ENCODE measurements around the gene MINDY4. TPM values are rescaled to one million over a fixed set of nuclear protein-coding genes. Genes with fewer than 3 reads are reported as not detected.
"Not testable (repeated sequence)": the region's sequence is repeated elsewhere in the genome, so short reads cannot be mapped to it uniquely, and the experiment has no call there.

The MINDY4 gene
- total RNA-seq, 2 donors from 2014 or later: 7.5 to 8.6 TPM

- ATAC-seq (no peak), DNase-seq (no peak)
- H3K4me1 ChIP-seq: no peaks in the 10 kb centered on the region
- WGBS, 2 donors: 82 to 87% methylated on average over 2 of the region's 2 CpGs
- no peak overlapping the region for H3K4me3 ChIP-seq
- no peaks in the 10 kb centered on the region for H3K36me3 ChIP-seq (replicated peaks in 1 of 2; ENCODE audit: insufficient read depth in 1 of 2, low read depth in 2 of 2)
- no peaks in the 10 kb centered on the region for H3K27me3 ChIP-seq
- no peak overlapping the region for H3K27ac ChIP-seq
- intact Hi-C loops (cut with DNase I): loop anchor here (10.0 kb wide), 1 partner anchor 275 kb away; no protein-coding TSS in a partner anchor
- H3K9me3 ChIP-seq: peaks cover 0 to 9% (median 0%) of the 10 kb centered on the region in 3 donors
- TF ChIP-seq POLR2A (IDR thresholded peaks at IDR 0.05): no peak
- TF ChIP-seq CTCF (IDR thresholded peaks at IDR 0.05): no peak
These were observed 58.3 kb downstream of the MINDY4 start for GRCh38 chr7:30829471-30829870.

DNA sequence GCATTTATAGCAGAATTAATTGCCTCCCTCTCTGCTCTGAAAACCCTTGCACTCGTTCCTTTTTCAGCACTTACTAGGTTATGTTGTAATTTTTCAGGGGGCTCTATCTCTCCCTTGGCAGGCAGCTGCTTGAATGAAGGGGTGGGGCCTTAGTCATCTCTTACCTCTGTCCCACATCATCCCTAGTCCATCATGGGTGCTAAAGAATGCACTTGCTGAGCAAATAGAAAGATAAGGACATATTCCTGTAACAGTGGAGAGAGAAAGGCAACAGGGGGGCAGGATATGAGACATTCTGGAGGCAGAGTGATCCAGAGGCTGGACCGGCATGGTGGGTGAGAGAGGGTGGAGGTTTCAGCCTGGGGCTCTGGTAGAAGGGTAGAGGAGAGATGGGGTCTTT lies 60.0 kb downstream of the MINDY4 start:
- no peaks in the 10 kb centered on the region for H3K27me3 ChIP-seq
- ATAC-seq: no peak
- TF ChIP-seq CTCF (IDR thresholded peaks at IDR 0.05): no peak
- no peak for TF ChIP-seq POLR2A (IDR thresholded peaks at IDR 0.05)
- H3K9me3 ChIP-seq: peaks cover 0 to 9% (median 0%) of the 10 kb centered on the region in 3 donors
- H3K4me1 ChIP-seq: no peaks in the 10 kb centered on the region
- intact Hi-C loops (cut with DNase I): no loop called here
- DNase-seq: no peak
- WGBS, 2 donors: 74 to 75% methylated on average over 2 of the region's 2 CpGs
- H3K27ac ChIP-seq: no peak overlapping the region
- H3K4me3 ChIP-seq: no peak overlapping the region
- H3K36me3 ChIP-seq (replicated peaks in 1 of 2; ENCODE audit: insufficient read depth in 1 of 2, low read depth in 2 of 2): no peaks in the 10 kb centered on the region

- H3K27ac ChIP-seq: no peak overlapping the region
- DNase-seq: no peak
- H3K9me3 ChIP-seq: peaks cover 0 to 9% (median 0%) of the 10 kb centered on the region in 3 donors
- TF ChIP-seq POLR2A (IDR thresholded peaks at IDR 0.05) (no peak), CTCF (IDR thresholded peaks at IDR 0.05) (no peak)
- no peaks in the 10 kb centered on the region for H3K36me3 ChIP-seq (replicated peaks in 1 of 2; ENCODE audit: insufficient read depth in 1 of 2, low read depth in 2 of 2)
- H3K4me3 ChIP-seq: no peak overlapping the region
- ATAC-seq: no peak
- intact Hi-C loops (cut with DNase I): no loop called here
- WGBS, 2 donors: 87 to 95% methylated on average over 5 of the region's 5 CpGs
- no peaks in the 10 kb centered on the region for H3K4me1 ChIP-seq
- H3K27me3 ChIP-seq: no peaks in the 10 kb centered on the region
These were observed 60.7 kb downstream of the MINDY4 start for GRCh38 chr7:30831936-30832335.

DNA sequence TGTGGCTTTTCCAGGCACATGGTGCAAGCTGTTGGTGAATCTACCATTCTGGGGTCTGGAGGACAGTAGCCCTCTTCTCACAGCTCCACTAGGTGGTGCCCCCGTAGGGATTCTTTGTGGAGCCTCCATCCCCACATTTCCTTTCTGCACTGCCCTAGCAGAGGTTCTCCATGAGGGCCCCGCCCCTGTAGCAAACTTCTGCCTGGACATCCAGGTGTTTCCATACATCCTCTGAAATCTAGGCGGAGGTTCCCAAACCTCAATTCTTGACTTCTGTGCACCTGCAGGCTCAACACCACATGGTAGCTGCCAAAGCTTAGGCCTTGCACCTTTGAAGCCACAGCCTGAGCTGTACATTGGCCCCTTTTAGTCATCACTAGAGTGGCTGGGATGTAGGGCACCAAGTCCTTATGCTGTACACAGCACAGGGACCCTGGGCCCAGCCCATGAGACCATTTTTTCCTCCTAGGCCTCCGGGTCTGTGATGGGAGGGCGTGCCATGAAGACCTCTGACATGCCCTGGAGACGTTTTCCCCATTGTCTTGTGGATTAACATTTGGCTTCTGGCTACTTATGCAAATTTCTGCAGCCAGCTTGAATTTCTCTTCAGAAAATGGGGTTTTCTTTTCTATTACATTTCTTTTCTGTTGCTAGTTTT lies 62.9 kb downstream of the MINDY4 start:
- ATAC-seq; H3K27ac ChIP-seq; H3K36me3 ChIP-seq (replicated peaks in 1 of 2; ENCODE audit: insufficient read depth in 1 of 2, low read depth in 2 of 2); DNase-seq; H3K9me3 ChIP-seq; H3K4me3 ChIP-seq; H3K27me3 ChIP-seq; H3K4me1 ChIP-seq; intact Hi-C loops (cut with DNase I): not testable (repeated sequence)
- 97 to 98% methylated on average over 6 of the region's 6 CpGs for WGBS, 2 donors

- 93 to 95% methylated on average over 4 to 6 of the region's 6 CpGs for WGBS, 2 donors
- DNase-seq (no peak), ATAC-seq (no peak)
These were observed 64.2 kb downstream of the MINDY4 start for GRCh38 chr7:30835396-30835915.

More at GRCh38 chr7:30835396-30835915, 64.2 kb downstream of the MINDY4 start:
- no peak overlapping the region for H3K4me3 ChIP-seq
- peaks cover 0 to 9% (median 0%) of the 10 kb centered on the region in 3 donors for H3K9me3 ChIP-seq
- no peaks in the 10 kb centered on the region for H3K36me3 ChIP-seq (replicated peaks in 1 of 2; ENCODE audit: insufficient read depth in 1 of 2, low read depth in 2 of 2)
- H3K4me1 ChIP-seq: no peaks in the 10 kb centered on the region
- intact Hi-C loops (cut with DNase I): no loop called here
- TF ChIP-seq POLR2A (IDR thresholded peaks at IDR 0.05) (no peak), CTCF (IDR thresholded peaks at IDR 0.05) (no peak)
- H3K27me3 ChIP-seq: no peaks in the 10 kb centered on the region
- H3K27ac ChIP-seq: no peak overlapping the region
